GM23338 (cell line): Measurements from ENCODE around the gene PIK3R3. TPM values are rescaled to one million over a fixed set of nuclear protein-coding genes. Genes with fewer than 3 reads are reported as not detected.

ENCODE experiments used
- ATAC-seq: fragments of 200-7000 bp; cut with Tn5 transposase; 3 replicates; pipeline ENCODE4 v1.9.1; 2020
- DNase-seq: peaks from one replicate; pipeline ENCODE4 v3.0.0-alpha.2; 2015; ENCODE audit warnings: low spot score
- H2AFZ ChIP-seq: fragments of 200-600 bp; sonication (generic); 2 replicates; pipeline ENCODE4 v1.8.0; 2016; ENCODE audit warnings: antibody characterized with exemption, mild to moderate bottlenecking, moderate library complexity
- H3F3A ChIP-seq: fragments of 200-600 bp; sonication (generic); replicated peaks from 2 replicates; pipeline ENCODE4 v1.8.0; 2017; ENCODE audit warnings: antibody characterized with exemption, mixed run types, low read depth
- H3K27ac ChIP-seq: fragments of 200-600 bp; sonication (generic); 2 replicates; pipeline ENCODE4 v1.6.1; 2016; ENCODE audit warnings: low read depth
- H3K27me3 ChIP-seq: fragments of 200-600 bp; sonication (generic); 2 replicates; pipeline ENCODE4 v1.8.0; 2016; ENCODE audit warnings: mild to moderate bottlenecking, mixed run types, moderate library complexity; ENCODE audit not compliant: insufficient read depth
- H3K36me3 ChIP-seq: fragments of 200-600 bp; sonication (generic); 2 replicates; pipeline ENCODE4 v1.8.0; 2016; ENCODE audit warnings: mild to moderate bottlenecking; ENCODE audit not compliant: insufficient read depth
- H3K4me1 ChIP-seq: fragments of 200-600 bp; sonication (generic); 2 replicates; pipeline ENCODE4 v1.8.0; 2016; ENCODE audit warnings: mild to moderate bottlenecking, moderate library complexity; ENCODE audit not compliant: insufficient read depth
- H3K4me2 ChIP-seq: fragments of 200-600 bp; sonication (generic); 2 replicates; pipeline ENCODE4 v1.7.1; 2017; ENCODE audit warnings: mixed run types
- H3K4me3 ChIP-seq: fragments of 200-600 bp; sonication (generic); 2 replicates; pipeline ENCODE4 v1.6.1; 2016; ENCODE audit warnings: mixed run types
- H3K79me2 ChIP-seq: fragments of 200-600 bp; sonication (generic); replicated peaks from 2 replicates; pipeline ENCODE4 v1.8.0; 2017; ENCODE audit warnings: mild to moderate bottlenecking; ENCODE audit not compliant: insufficient read depth
- H3K9me2 ChIP-seq: fragments of 200-600 bp; sonication (generic); 2 replicates; pipeline ENCODE4 v1.8.0; 2017; ENCODE audit not compliant: insufficient read depth
- H4K20me1 ChIP-seq: fragments of 200-600 bp; sonication (generic); replicated peaks from 2 replicates; pipeline ENCODE4 v1.8.0; 2017; ENCODE audit warnings: mild to moderate bottlenecking; ENCODE audit not compliant: insufficient read depth
- H3K27ac Mint-ChIP-seq: 2 replicates; pipeline ENCODE4 v1.8.0; 2020; ENCODE audit warnings: inconsistent platforms, mild to moderate bottlenecking, moderate library complexity, mixed read lengths
- H3K27me3 Mint-ChIP-seq: 3 replicates; pipeline ENCODE4 v1.8.0; 2022; ENCODE audit warnings: low read depth, mild to moderate bottlenecking, moderate library complexity, mixed read lengths, inconsistent platforms; ENCODE audit not compliant: insufficient read depth, poor library complexity
- H3K36me3 Mint-ChIP-seq: 3 replicates; pipeline ENCODE4 v1.8.0; 2021; ENCODE audit warnings: low read depth, mild to moderate bottlenecking, inconsistent platforms, moderate library complexity, mixed read lengths
- H3K4me1 Mint-ChIP-seq: 3 replicates; pipeline ENCODE4 v1.8.0; 2020; ENCODE audit warnings: mild to moderate bottlenecking, inconsistent platforms, mixed read lengths
- H3K4me3 Mint-ChIP-seq: 3 replicates; pipeline ENCODE4 v1.8.0; 2021; ENCODE audit warnings: moderate library complexity, mild to moderate bottlenecking, inconsistent platforms, mixed read lengths
- H3K9me3 Mint-ChIP-seq: 3 replicates; pipeline ENCODE4 v1.8.0; 2020; ENCODE audit warnings: moderate library complexity, mild to moderate bottlenecking, inconsistent platforms, mixed read lengths
- CREB1 ChIP-seq: fragments of 250-450 bp; sonication (Bioruptor Pico); IDR thresholded peaks from 2 replicates; pipeline ENCODE4 v1.5.0; 2020; ENCODE audit warnings: low read depth, mild to moderate bottlenecking, moderate library complexity
- CTCF ChIP-seq, 2 experiments: fragments of 200-600 bp in 1 of 2; sonication (generic) in 1 of 2; conservative IDR thresholded peaks; 2 replicates each; pipeline versions ENCODE4 v1.5.1 to v1.6.1; 2016 to 2017; ENCODE audit warnings: antibody characterized with exemption in 2 of 2, low read depth in 2 of 2, mild to moderate bottlenecking in 2 of 2, moderate library complexity in 1 of 2
- EZH2 ChIP-seq: fragments of 200-600 bp; sonication (generic); IDR thresholded peaks from one replicate; pipeline ENCODE4 v1.8.0; 2017; ENCODE audit warnings: antibody characterized with exemption, mild to moderate bottlenecking, low read depth; ENCODE audit not compliant: unreplicated experiment
- EZH2phosphoT487 ChIP-seq: fragments of 200-600 bp; sonication (generic); IDR thresholded peaks from one replicate; pipeline ENCODE4 v1.8.1; 2018; ENCODE audit warnings: antibody characterized with exemption; ENCODE audit not compliant: unreplicated experiment
- JUNB ChIP-seq: IDR thresholded peaks from one replicate; pipeline ENCODE4 v1.6.1; 2016; ENCODE audit warnings: antibody characterized with exemption; ENCODE audit not compliant: unreplicated experiment
- NANOG ChIP-seq: IDR thresholded peaks from 2 replicates; pipeline ENCODE4 v1.6.1; 2016; ENCODE audit warnings: antibody characterized with exemption, borderline replicate concordance
- REST ChIP-seq: IDR thresholded peaks from one replicate; pipeline ENCODE4 v1.6.1; 2018; ENCODE audit warnings: antibody characterized with exemption; ENCODE audit not compliant: unreplicated experiment
- ZNF114 ChIP-seq: fragments of 250-450 bp; sonication (Bioruptor Pico); IDR thresholded peaks from 2 replicates; pipeline ENCODE4 v1.5.0; 2020; ENCODE audit warnings: mild to moderate bottlenecking, moderate library complexity
- ZNF331 ChIP-seq: fragments of 250-450 bp; sonication (Bioruptor Pico); IDR thresholded peaks from 2 replicates; pipeline ENCODE4 v1.5.0; 2020; ENCODE audit warnings: low read depth, mild to moderate bottlenecking, moderate library complexity
- polyA plus RNA-seq: library from polyadenylated mRNA; unstranded; fragments of >200 nt; fragmentation: Nextera tagmentation; extraction: Ambion mirVana; gene quantifications from 2 replicates; pipeline ENCODE4 v1.2.1, GENCODE V29; 2016
- total RNA-seq: library from RNA; depleted of rRNA; stranded (reverse); fragments of >200 nt; shearing (Covaris generic); gene quantifications from 2 replicates; pipeline ENCODE4 v1.2.3, GENCODE V29; 2014
- TF ChIP-seq, protein P1 (sequence below): fragments of 250-450 bp; sonication (Bioruptor Pico); IDR thresholded peaks from 2 replicates; pipeline ENCODE4 v1.5.0; 2020; ENCODE audit warnings: mild to moderate bottlenecking, moderate library complexity
- TF ChIP-seq, protein P2 (sequence below): IDR thresholded peaks from 2 replicates; pipeline ENCODE4 v1.6.1; 2016; ENCODE audit warnings: antibody characterized with exemption

PIK3R3 gene
- total and polyA plus RNA-seq, 2 experiments from 2014 or later: 7.5 to 8.6 TPM

DNA sequence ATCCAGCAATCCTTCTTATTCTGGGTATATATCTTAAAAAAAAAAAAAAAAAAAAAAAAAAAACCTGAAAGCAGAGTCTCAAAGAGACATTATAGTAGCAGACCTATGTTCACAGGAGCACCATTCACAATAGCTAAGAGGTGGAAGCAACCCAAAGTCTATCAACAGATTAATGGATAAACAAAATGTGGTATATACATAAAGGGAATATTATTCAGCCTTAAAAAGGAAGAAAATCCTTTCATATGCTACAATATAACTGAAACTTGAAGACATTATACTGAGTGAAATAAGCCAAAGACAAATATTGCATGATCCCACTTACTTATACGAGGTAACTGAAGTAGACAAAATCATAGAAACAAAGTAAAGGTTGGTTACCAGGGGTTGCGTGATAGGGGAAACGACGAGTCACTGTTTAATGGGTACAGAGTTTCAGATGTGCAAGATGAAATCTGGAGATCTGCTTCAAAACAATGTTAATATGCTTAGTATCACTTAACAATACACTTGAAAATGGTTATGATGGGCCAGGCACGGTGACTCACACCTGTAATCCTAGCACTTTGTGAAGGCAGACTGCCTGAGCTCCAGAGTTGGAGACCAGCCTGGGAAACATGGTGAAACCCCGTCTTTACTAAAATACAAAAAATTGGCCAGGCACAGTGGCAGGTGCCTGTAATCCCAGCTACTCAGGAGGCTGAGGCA is 29.5 kb downstream of the PIK3R3 start:
- H2AFZ ChIP-seq: no peak overlapping the region
- no peak for ATAC-seq

More for the DNA sequence above, 29.5 kb downstream of the PIK3R3 start:
- Histone ChIP-seq H3F3A (no peaks in the 10 kb centered on the region), H3K27me3 (no peaks in the 10 kb centered on the region), H3K9me2 (no peaks in the 10 kb centered on the region), H3K4me2 (no peak overlapping the region), H3K36me3 (no peaks in the 10 kb centered on the region), H3K4me3 (no peak overlapping the region), H3K27ac (no peak overlapping the region), H3K79me2 (no peaks in the 10 kb centered on the region), H3K4me1 (no peaks in the 10 kb centered on the region), H4K20me1 (no peaks in the 10 kb centered on the region)
- no peak overlapping the region for H3K27ac Mint-ChIP-seq
- H3K4me3 Mint-ChIP-seq: no peak overlapping the region
- TF ChIP-seq ZNF114 (no peak), CTCF (conservative IDR thresholded peaks at IDR 0.05; ENCODE audit: low read depth in 2 of 2) (no peak), EZH2phosphoT487 (no peak), NANOG (no peak), EZH2 (no peak), ZNF331 (CRISPR knock-in tag) (no peak), CREB1 (CRISPR knock-in tag) (no peak), REST (no peak), JUNB (no peak)
- TF ChIP-seq, protein P1, sequence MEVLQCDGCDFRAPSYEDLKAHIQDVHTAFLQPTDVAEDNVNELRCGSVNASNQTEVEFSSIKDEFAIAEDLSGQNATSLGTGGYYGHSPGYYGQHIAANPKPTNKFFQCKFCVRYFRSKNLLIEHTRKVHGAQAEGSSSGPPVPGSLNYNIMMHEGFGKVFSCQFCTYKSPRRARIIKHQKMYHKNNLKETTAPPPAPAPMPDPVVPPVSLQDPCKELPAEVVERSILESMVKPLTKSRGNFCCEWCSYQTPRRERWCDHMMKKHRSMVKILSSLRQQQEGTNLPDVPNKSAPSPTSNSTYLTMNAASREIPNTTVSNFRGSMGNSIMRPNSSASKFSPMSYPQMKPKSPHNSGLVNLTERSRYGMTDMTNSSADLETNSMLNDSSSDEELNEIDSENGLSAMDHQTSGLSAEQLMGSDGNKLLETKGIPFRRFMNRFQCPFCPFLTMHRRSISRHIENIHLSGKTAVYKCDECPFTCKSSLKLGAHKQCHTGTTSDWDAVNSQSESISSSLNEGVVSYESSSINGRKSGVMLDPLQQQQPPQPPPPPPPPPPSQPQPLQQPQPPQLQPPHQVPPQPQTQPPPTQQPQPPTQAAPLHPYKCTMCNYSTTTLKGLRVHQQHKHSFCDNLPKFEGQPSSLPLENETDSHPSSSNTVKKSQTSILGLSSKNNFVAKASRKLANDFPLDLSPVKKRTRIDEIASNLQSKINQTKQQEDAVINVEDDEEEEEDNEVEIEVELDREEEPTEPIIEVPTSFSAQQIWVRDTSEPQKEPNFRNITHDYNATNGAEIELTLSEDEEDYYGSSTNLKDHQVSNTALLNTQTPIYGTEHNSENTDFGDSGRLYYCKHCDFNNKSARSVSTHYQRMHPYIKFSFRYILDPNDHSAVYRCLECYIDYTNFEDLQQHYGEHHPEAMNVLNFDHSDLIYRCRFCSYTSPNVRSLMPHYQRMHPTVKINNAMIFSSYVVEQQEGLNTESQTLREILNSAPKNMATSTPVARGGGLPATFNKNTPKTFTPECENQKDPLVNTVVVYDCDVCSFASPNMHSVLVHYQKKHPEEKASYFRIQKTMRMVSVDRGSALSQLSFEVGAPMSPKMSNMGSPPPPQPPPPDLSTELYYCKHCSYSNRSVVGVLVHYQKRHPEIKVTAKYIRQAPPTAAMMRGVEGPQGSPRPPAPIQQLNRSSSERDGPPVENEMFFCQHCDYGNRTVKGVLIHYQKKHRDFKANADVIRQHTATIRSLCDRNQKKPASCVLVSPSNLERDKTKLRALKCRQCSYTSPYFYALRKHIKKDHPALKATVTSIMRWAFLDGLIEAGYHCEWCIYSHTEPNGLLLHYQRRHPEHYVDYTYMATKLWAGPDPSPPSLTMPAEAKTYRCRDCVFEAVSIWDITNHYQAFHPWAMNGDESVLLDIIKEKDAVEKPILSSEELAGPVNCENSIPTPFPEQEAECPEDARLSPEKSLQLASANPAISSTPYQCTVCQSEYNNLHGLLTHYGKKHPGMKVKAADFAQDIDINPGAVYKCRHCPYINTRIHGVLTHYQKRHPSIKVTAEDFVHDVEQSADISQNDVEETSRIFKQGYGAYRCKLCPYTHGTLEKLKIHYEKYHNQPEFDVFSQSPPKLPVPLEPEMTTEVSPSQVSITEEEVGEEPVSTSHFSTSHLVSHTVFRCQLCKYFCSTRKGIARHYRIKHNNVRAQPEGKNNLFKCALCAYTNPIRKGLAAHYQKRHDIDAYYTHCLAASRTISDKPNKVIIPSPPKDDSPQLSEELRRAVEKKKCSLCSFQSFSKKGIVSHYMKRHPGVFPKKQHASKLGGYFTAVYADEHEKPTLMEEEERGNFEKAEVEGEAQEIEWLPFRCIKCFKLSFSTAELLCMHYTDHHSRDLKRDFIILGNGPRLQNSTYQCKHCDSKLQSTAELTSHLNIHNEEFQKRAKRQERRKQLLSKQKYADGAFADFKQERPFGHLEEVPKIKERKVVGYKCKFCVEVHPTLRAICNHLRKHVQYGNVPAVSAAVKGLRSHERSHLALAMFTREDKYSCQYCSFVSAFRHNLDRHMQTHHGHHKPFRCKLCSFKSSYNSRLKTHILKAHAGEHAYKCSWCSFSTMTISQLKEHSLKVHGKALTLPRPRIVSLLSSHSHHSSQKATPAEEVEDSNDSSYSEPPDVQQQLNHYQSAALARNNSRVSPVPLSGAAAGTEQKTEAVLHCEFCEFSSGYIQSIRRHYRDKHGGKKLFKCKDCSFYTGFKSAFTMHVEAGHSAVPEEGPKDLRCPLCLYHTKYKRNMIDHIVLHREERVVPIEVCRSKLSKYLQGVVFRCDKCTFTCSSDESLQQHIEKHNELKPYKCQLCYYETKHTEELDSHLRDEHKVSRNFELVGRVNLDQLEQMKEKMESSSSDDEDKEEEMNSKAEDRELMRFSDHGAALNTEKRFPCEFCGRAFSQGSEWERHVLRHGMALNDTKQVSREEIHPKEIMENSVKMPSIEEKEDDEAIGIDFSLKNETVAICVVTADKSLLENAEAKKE: no peak
- TF ChIP-seq, protein P2, sequence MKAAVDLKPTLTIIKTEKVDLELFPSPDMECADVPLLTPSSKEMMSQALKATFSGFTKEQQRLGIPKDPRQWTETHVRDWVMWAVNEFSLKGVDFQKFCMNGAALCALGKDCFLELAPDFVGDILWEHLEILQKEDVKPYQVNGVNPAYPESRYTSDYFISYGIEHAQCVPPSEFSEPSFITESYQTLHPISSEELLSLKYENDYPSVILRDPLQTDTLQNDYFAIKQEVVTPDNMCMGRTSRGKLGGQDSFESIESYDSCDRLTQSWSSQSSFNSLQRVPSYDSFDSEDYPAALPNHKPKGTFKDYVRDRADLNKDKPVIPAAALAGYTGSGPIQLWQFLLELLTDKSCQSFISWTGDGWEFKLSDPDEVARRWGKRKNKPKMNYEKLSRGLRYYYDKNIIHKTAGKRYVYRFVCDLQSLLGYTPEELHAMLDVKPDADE: no peak
- H3K36me3 Mint-ChIP-seq: peaks cover 13% of the 10 kb centered on the region; the same call in 1 of the 3 replicates
- peaks cover 3% of the 10 kb centered on the region; the same call in 2 of the 3 replicates for H3K9me3 Mint-ChIP-seq
- DNase-seq: no peak
- H3K27me3 Mint-ChIP-seq: no peaks in the 10 kb centered on the region
- no peaks in the 10 kb centered on the region for H3K4me1 Mint-ChIP-seq
